GM19023 (cell line): ENCODE data around the gene TSPYL4.

Experiments used
- ATAC-seq: cut with Tn5 transposase; IDR thresholded peaks from one replicate; pipeline ENCODE4 v1.9.1; 2021; ENCODE audit warnings: mild to moderate bottlenecking, moderate library complexity; ENCODE audit not compliant: unreplicated experiment

The TSPYL4 gene

GRCh38 chr6:116229287-116229913 is 24.5 kb downstream of the TSPYL4 start:
- no peak for ATAC-seq

GRCh38 chr6:116223355-116223754 is 30.5 kb downstream of the TSPYL4 start:
- no peak for ATAC-seq

GRCh38 chr6:116221911-116222310 is 32.0 kb downstream of the TSPYL4 start:
- no peak for ATAC-seq

GRCh38 chr6:116221067-116221466 is 32.8 kb downstream of the TSPYL4 start:
- ATAC-seq = no peak

GRCh38 chr6:116218866-116219265 is 35.0 kb downstream of the TSPYL4 start:
- no peak for ATAC-seq

- no peak for ATAC-seq
These were observed 35.7 kb downstream of the TSPYL4 start for GRCh38 chr6:116218172-116218633.

- no peak for ATAC-seq
These were observed 36.8 kb downstream of the TSPYL4 start for GRCh38 chr6:116217069-116217468.

GRCh38 chr6:116215414-116215813 is 38.5 kb downstream of the TSPYL4 start:
- ATAC-seq = no peak

- no peak for ATAC-seq
These were observed 39.2 kb downstream of the TSPYL4 start for GRCh38 chr6:116214681-116215080.

- ATAC-seq = no peak
These were observed 43.0 kb downstream of the TSPYL4 start for GRCh38 chr6:116210750-116211425.

GRCh38 chr6:116210316-116210715 is 43.6 kb downstream of the TSPYL4 start:
- ATAC-seq = no peak

- no peak for ATAC-seq
These were observed 45.7 kb downstream of the TSPYL4 start for GRCh38 chr6:116208056-116208785.

- no peak for ATAC-seq
These were observed 47.5 kb downstream of the TSPYL4 start for GRCh38 chr6:116206231-116206903.

- ATAC-seq = no peak
These were observed 48.6 kb downstream of the TSPYL4 start for GRCh38 chr6:116205281-116205680.

GRCh38 chr6:116201538-116201937 is 52.3 kb downstream of the TSPYL4 start:
- ATAC-seq = no peak

- ATAC-seq = no peak
These were observed 53.1 kb downstream of the TSPYL4 start for GRCh38 chr6:116200619-116201249.
